ENCODE measurements around the gene FA2H.
A peak's percentile ranks its signal among the peaks of the same experiment; 100 is the strongest.
"Not testable (repeated sequence)": the region's sequence is repeated elsewhere in the genome, so short reads cannot be mapped to it uniquely, and the experiment has no call there.

FA2H gene

DNA sequence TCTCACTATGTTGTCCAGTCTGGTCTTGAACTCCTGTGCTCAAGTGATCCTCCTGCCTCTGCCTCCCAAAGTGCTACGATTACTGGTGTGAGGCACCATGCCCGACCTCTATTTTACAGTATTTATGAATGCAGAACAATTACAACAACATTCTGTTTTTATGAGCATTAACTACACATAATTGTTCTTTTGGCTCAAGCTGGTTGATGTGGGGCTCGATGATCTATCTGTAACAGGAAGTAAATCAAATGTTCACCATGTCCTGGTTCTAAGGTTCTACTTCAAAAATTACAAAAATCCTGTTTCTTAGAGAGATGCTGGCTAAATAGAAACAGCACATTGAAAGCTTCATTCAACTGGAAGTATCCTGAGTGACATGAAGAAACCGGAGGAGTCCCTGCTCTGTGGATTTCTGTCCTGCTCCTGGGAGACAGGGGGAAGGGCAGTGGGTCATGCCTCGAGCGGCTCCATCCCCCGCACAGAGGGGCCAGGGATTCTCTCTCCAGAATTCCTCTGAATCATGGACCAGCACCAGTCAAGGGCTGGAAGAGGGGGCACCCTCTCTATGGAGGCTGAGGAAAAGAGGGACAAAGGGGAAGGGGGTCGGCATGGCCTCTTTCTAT, 31.5 kb downstream of the FA2H start:
- peak; percentile 58 for DNase-seq

DNA sequence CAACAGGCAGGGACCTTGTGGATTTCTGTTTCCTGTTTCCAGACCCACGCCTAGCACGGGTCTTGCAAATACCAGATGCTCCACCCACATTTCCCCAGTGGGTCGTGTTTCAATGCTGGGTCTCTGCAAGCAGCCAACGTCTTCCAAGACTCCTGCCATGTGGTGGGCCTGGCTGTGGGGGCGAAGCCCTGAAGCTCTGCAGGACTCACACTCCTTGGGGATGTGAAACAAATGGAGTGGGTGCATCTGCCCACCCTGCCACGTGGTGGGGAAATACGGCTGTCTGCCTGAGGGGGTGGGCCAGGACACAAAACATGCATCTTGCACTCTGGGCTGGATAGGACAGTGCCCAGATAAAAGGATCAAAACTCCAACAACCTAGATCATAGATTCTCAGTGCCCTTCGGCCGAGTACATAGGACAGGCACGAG, 32.6 kb downstream of the FA2H start:
- no peak for DNase-seq

DNA sequence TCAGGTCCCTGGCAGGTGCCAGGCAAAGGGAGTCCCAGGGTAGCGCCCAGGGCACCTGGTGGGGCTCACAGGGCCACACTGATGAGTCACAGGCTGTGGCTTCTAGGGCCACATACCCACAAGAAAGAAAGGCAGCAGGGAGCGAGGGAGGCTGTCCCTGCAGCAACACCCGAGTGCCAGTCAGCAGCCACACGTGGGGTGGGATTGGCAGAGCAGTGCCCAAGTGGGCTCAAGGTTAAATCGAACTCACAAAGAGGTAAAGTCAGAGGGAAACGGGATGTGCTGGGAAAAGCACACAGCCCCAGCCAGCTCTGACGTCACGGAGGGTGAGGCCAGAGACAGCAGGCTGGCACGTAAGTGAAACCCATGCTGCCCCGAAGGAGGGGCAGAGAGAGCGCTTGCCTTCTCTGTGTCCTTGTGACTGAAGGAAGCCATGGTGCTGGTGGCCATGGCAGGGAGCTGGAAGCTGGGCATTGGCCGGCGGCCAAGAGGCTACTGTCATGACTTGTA, 33.8 kb downstream of the FA2H start:
- no peak for DNase-seq

DNA sequence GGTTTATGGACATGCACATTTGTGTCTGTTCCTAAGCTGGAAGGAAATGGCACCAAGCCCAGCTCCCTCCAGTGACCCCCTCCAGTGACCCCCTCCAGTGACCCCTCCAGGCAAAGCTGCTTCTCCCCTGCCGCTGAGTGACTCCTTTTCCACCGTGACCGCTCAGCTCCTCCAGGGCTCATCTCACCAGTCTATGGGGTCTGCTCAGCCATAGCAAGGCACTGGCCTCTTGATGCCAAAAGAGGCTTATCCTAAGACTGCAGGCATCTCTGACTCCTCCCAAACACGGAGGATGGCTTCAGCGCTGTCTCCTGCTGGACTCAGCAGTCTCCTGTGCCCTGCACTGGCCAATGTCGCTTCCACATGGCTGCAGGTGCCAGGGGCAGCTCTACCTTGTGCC, 35.3 kb downstream of the FA2H start:
- no peak for DNase-seq

DNA sequence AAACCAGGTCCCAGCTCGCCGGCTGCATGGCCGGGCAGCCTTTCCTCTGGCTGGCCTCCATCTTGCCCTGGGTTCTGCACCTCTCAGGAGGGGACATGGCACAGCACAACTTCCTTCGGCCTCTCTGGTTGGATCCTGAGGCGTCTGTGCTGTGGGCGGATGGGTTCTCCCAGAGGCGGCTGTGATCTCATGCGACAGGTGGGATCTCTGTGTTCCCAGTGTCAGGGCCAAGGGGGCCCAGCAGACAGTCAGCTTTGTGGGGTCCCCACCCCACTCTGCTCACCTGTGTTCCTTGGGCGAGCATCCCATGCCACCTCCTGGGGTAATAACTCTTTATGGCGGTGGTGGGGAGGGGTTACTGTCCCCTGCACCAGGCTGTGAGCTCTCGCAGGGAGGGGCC, 35.8 kb downstream of the FA2H start:
- no peak for DNase-seq

DNA sequence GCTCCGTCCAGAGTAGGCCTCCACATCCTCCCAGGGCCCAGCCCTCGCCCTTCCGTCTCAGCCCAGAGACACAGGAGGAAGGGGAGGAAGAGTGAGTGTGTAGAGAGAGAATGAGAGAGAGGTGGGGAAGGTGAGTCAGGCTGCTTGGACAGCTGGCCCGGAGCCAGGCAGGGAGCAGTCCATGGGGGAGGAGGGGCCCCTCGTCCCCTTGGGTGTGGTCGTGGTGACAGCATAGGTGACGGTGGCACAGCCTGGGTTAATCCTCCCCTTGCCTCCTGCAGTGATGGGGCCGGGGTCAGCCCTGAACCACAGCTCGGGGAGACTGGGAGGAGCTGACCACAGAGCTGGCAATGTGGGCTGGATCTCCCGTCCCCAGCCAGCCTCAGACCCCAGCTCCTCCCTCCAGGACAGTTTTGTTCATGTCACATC, 36.5 kb downstream of the FA2H start:
- DNase-seq, result no peak

DNA sequence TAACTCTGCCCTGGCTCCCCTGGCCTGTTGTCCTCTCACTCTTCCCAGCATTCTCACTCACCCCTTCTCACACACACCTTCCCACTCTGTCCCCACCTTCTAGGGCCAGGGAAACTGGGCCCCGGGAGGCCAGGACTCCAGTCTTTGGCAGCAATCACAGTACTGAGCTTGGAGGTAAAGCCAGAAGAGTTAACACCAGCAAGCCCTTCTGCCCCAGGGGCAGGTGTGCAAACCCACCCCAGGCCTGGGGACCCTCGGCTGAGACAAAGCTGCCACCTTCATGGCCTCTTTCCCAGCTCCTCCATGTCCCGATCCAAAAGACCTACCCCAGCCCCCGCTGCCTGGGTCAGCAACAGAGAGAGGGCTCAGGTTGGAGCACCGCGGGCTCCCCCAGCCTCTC, 37.1 kb downstream of the FA2H start:
- no peak for DNase-seq

DNA sequence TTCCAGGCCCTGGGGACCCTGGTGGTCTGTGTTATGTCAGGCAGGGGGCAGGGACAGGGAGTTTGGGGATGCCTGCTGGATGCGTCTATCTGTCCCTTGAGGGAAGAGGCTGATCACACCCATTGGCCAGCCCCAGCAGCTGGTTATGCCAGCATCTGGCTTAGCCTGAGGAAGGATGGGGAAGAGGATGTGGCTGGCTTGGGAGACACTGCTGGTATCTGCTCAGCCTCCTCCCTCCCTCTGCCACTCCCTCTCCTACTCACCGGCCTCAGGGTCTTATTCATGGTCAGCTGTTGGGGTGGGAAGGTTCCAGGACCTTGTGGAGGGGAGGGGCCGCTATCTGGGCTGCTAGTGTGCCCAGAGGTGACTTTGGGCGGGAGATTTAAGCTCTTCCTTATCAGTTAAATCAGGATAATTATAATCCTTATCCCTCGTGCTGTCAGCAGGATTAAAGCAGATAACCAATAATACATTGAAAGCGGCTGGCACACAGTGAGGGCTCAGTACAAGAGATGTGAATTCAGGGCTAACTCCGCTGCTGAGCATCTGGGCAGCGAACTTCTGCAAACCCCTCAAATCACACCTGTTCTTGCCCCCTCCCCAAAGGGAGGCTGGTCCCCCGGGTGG, 38.0 kb downstream of the FA2H start:
- DNase-seq, result no peak

DNA sequence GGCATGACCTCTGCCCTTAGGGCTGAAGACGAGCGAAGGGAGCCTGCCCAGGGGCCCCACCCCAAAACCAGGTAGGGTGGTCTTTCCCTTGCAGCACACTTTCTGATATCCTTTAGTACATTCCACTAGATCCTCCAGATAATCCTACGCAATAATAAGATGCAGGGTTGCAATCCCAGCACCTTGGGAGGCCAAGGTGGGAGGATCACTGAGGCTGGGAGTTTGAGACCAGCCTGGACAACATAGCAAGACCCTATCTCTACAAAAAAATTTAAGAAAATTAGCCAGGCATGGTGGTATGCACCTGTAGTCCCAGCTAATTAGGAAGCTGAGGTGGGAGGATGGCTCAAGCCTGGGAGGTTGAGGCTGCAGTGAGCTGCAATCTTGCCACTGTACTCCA, 39.1 kb downstream of the FA2H start:
- no peak for DNase-seq

DNA sequence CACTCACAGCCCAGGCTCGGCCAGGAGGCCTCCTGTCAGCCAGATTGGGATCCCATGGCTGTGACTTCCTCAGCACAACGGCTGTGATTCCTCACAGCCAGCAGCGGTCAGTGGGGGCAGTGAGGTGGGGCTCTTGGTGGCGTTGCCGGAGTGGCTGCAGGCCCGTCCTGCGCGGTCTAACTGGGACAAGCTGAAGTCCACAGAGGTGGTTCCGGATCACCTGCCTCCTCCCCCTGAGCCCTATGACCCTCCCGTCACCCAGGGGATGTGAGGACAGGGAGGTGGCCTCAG, 39.5 kb downstream of the FA2H start:
- no peak for DNase-seq

DNA sequence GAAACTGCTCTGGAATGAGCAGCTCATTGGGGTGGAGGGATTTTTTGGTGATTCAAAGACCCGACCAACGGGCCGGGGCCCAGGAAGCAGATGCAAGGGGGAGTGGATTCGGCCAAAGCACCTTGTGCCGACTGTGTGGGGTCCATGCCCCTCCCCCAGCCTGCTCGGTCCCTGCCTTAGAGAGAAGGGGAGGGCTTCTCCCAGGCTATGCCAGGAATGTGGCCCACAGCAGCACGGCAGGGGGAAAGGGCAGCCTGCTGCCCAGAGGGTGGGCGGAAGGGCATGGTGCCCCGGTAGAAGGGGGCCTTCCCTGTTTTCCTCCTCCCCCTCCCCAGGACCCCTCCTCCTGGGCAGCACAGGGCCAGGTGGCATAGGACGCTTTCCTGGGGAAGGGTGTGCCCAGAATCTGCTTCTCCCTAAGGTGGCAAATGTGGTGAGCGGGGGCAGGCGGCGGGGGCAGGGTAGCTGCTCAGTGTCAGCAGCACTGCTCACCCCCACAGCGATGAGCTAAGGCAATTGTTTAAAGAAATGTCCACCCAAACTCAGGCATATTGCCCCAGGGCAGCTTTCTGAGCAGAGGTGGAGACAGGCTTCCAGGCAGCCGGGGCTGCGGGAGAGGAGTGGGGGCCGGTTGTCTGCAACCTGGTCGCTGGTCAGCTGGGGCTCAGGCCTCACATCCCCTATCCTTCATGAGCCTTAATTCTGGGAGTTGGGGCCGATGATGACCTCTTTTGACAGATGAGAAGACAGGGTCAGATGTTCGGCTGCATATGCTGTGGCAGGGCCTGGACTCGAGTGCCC, 40.1 kb downstream of the FA2H start:
- peak; percentile 53 for DNase-seq

DNA sequence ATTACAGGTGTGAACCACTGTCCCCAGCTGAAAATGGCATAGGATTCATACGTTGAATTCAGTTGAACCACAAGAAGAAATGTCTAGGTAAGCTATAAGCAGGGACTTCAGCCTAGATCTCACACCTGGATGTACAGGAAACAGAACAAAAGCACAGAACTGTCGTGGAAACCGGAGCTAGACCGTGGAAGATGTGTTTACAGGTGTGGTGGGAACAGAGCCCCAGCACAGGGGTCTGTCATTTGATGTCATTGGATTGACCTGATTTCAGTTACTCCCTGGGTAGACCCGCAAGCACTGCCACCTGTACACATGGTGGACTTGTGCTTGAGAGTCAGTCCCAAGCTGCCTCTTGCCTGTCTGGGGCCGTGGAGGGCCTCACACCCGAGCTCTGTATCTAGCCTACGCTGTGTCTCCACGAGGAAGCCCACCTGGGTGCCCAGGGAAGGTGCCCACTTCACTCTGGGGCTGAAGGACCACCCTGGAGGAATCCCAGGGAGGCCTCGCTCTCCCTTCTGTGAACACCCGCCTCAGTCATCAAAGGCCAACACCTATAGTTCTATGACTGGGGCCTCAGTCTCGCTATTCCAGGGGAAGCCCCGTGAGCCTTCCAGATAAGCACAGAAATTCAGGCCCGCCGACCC, 41.8 kb downstream of the FA2H start:
- no peak for DNase-seq

DNA sequence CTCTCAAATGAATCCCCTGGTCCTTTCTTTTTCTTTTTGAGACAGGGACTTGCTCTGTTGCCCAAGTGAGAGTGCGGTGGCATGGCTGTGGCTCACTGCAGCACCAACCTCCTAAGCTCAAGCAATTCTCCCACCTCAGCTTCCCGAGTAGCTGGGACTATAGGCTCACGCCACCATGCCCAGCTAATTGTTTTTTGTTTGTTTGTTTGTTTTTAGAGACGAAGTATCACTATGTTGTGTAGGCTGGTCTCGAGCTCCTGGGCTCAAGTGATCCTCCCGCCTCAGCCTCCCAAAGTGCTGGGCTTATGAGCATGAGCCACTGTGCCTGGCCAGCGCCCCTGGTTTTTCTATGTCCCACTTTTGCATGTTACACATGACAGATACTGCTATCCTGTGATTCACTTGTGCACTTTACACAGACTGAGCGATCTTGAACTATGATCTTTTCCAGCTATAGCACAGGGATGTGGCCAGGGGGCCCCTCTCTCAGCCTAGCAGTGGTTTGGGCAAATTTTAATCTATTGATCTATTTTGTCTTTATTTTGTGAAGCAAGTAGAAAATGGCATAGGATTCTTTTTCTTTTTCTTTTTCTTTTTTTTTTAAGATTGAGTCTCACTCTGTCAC, 42.7 kb downstream of the FA2H start:
- no peak for DNase-seq

DNA sequence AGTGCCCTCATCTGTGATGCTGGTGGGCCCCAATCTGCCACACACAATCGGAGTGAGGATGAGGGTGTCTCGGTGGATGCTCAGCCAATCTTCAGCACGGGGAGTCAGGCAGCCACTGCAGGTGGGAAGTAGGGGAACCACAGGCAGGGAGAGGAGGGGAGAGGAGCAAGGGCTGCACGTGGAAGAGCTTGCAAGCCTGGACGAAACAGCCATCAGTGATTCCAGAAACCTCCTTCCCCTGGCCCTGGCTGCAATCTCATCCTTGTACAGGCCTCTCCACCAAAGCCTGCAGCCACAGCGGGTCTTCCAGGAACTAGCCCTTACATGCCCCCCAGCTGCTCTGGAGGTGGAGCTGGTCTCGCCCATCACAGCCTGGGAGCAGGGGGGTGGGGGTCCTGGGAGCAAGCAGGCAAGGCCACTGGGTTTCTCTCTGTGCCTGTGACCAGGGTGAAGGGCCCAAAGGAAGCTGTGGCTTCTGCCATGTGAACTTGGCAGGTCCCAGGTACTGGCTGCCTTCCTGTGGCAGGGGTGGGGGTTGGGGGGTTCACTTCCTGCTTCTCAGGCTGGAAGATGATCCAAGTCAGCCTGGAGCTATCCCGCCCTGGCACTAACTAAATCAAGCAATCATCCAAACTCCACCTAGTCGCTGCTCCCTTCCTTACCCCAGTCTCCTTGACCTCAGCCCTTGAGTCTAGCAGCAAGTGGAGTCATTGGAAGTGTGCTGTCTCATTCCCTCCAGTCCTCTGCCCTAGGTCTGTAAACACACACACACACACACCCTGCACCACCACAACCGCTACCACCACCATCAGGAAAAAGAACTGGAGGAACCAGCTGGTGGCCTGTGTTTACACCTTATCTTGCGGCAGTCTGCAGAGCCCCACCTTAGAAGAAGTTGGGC, 44.6 kb downstream of the FA2H start:
- DNase-seq, result no peak

DNA sequence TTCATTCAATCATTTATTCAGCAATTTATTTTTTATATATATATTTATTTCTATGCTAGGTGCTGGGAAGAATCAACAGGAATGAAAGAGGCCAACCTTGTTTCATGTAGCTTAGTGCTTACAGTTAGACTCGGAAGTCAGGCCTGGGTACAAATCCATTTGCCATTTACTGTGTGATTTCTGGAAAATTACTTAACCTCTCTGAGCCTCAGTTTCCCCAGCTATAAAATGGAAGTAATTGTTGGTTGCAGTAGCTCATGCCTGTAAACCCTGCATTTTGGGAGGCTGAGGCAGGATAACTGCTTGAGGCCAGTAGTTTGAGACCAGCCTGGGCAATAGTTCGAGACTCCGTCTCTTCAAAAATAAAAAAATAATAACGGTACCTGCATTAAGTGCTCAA, 46.7 kb downstream of the FA2H start:
- no peak for DNase-seq

DNA sequence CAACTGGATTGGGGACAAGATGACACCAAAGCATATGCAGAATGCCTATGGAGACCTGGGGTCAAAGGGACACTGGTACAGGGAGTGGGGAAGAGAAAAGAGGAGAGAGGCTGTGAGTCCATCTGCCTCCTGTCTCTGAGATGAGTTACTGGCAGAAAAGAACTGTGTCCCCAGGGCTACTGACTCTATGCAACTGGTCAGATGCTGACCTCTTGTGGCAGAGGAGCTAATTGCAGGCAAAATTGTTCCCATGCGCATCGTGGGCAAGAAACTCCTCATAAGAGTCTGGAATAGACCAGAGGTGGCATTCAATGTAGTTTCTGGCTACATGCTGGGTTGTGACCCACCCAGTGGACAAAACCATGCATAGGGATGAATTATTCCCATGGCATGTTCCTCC, 47.9 kb downstream of the FA2H start:
- DNase-seq, result no peak

DNA sequence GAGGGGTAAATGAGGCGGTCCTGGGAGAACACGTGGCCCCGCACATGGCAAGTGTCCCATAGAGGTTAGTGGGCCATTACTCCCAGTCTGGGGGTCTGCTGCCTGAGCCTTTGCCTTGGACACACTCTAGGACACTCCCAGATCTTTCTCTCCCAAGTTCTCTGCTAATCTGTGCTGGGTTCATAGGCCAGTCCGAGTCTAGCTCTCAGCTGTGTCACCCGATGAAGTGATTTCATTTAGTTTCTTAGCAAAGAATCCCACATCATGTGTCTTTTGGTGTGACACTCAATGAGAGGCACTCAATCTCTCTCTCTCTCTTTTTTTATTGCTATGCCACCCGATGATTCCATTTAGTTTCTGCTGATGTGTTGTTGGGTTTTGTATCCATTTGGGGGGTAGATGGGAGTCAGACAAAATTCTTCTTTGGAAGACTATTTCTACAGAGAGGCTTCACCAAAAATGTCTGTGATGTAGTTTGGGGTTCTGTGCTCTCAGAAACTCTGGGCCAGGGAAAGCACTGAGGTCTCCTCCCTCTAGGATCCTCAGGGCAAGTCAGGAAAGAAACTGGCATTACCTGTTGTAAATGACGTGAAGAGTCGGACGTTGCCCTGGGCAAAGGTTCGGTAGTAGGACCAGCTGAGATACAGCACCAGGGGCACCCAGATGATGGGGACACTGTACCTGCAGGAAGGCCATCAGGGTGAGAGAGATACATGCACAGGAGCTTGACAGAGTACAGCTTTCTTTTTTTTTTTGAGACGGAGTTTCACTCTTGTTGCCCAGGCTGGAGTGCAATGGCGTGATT, 48.8 kb downstream of the FA2H start:
- no peak for DNase-seq

DNA sequence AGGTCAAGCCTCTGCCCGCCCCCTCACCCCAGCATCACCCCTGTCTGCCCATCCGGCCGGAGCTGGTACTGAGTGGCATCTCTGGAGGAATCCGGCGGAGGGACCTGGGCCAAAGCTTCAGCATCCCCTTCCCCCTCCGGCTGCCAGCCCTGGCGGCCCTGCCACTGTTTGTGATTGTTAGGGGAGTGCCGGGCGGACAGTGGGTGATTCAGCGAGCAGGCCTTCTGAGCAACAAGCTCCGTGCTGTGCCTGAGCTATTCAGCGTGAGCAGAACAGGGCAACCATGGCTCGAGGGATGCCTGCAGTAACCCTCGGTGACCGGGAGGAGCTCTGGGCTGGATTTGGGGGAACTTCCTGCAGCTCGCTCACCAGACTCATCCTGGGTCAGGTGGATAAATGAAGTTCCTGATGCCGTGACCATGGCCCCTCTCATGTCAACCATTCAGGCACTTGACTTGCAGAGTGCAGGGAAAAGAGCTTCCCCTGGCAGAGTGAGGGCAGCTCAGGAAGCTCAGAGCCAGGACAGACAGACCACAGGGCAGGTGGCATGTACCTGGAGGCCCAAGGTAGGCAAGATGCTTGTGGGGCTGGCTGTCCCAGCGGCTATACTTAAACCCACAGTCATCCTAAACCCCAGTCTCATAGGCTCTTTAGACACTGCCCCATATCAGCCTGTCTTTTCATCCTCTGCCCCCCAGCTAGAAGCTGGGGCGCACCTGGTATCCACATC, 49.6 kb downstream of the FA2H start:
- no peak for DNase-seq

DNA sequence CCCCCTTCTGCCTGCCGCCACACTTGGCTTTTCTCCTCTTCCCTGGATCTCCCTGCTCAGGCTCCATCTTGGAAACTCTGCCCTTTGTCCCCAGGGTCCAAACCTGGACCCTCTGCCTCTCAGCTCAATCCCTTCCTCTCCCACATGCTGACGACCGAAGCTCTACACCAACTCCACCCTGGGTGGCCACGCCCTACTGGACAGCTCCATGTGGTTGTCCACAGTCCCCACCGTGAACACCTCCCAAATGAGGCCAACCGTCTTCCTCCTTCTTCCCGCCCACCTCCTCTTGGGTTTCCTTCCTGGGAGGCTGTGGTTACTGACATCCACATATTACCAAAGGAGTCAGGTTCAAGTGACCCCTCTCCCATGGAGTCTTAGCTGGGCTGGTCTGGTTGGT, 51.4 kb downstream of the FA2H start:
- no peak for DNase-seq

DNA sequence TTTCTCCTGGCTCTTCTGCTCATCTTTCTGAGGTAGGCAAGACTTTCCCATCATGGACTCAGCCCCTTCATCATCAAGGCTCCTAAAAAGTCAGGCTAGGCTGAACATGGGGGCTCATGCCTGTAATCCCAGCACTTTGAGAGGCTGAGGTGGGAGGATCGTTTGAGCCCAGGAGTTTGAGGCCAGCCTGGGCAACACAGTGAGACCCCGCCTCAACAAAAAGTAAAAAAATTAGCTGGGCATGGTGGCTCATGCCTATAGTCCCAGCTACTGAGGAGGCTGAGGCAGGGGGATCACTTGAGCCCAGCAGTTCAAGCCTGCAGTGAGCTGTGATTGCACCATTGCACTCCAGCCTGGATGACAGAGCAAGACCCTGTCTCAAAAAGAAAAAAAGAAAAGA, 52.5 kb downstream of the FA2H start:
- not testable (repeated sequence) for DNase-seq

DNA sequence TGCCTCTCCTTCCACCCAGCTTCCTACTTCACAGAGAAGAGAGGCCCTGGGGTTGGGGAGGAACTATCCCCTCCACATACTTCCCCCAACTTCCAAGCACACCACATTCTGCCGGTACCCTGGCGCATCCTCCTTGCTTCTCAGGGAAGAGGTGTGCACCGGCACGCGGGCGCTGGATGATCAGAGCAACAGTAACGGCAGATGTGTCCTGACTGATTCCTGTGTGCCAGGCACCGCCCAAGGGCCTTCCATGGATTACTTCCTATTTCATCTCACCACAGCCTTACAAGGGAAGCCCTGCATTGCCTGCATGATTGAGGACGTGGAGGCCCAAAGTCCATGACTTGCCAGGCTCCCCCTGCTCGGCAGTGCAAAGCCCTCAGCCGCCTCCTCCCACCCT, 52.9 kb downstream of the FA2H start:
- no peak for DNase-seq
